Naive thymus-derived CD4-positive, alpha-beta T cell (primary cell): ENCODE data around the gene FRMD5. TPM values are rescaled to one million over a fixed set of nuclear protein-coding genes. Genes with fewer than 3 reads are reported as not detected.

Experiments
- ATAC-seq: fragments of 150-1000 bp; cut with Tn5 transposase; 2 replicates; pipeline ENCODE4 v1.10.0; 2021; ENCODE audit warnings: mild to moderate bottlenecking, moderate library complexity
- CTCF ChIA-PET: fragments of 350-600 bp; sonication (Branson Sonifier 250); formaldehyde crosslinking; loops from one replicate; lab custom pipeline; 2021; ENCODE audit warnings: antibody characterized with exemption; lab: Charles Lee
- POLR2A ChIA-PET: fragments of 350-600 bp; sonication (Branson Sonifier 250); formaldehyde crosslinking; loops from one replicate; lab custom pipeline; 2021; ENCODE audit warnings: antibody characterized with exemption, inconsistent platforms; lab: Charles Lee
- DNase-seq, 9 donors: peaks; one replicate each; pipeline versions ENCODE4 v3.0.0 to v3.0.0-alpha.2; 2020 to 2022; ENCODE audit warnings: mixed read lengths in 1 of 9
- H3K27ac ChIP-seq: one replicate; pipeline ENCODE4 v1.7.0; 2013; ENCODE audit warnings: mild to moderate bottlenecking, low read depth, low read length, moderate library complexity
- H3K27me3 ChIP-seq, 2 donors: one replicate each; pipeline ENCODE4 v1.7.0; 2013; ENCODE audit warnings: low read length in 2 of 2, mild to moderate bottlenecking in 2 of 2, moderate library complexity in 2 of 2; ENCODE audit not compliant: control insufficient read depth in 2 of 2, insufficient read depth in 2 of 2
- H3K36me3 ChIP-seq, 3 experiments: 1 replicate in 2 of 3; 2 replicates in 1 of 3; pipeline ENCODE4 v1.7.0; 2013; ENCODE audit warnings: low read length in 3 of 3, mild to moderate bottlenecking in 3 of 3, moderate library complexity in 1 of 3; ENCODE audit not compliant: insufficient read depth in 3 of 3, control insufficient read depth in 2 of 3
- H3K4me1 ChIP-seq, 2 donors: one replicate each; pipeline ENCODE4 v1.7.0; 2013; ENCODE audit warnings: low read length in 2 of 2, mild to moderate bottlenecking in 2 of 2, moderate library complexity in 1 of 2; ENCODE audit not compliant: control insufficient read depth in 2 of 2, insufficient read depth in 2 of 2
- H3K4me3 ChIP-seq: 2 replicates; pipeline ENCODE4 v1.7.0; 2013; ENCODE audit warnings: mild to moderate bottlenecking, low read length
- H3K9me3 ChIP-seq, 3 experiments: 1 replicate in 2 of 3; 2 replicates in 1 of 3; pipeline ENCODE4 v1.7.0; 2013; ENCODE audit warnings: low read length in 3 of 3; ENCODE audit not compliant: control insufficient read depth in 2 of 3
- H3K27ac Mint-ChIP-seq, 9 donors: one replicate each; pipeline ENCODE4 v1.8.0; 2020 to 2022; ENCODE audit warnings: mixed read lengths in 9 of 9, mild to moderate bottlenecking in 8 of 9, moderate library complexity in 5 of 9, inconsistent platforms in 2 of 9
- H3K27me3 Mint-ChIP-seq, 5 donors: one replicate each; pipeline ENCODE4 v1.8.0; 2021 to 2022; ENCODE audit warnings: mixed read lengths in 5 of 5, mild to moderate bottlenecking in 1 of 5
- H3K36me3 Mint-ChIP-seq, 5 donors: one replicate each; pipeline ENCODE4 v1.8.0; 2020 to 2022; ENCODE audit warnings: mixed read lengths in 5 of 5, mild to moderate bottlenecking in 3 of 5, inconsistent platforms in 1 of 5
- H3K4me1 Mint-ChIP-seq, 7 donors: one replicate each; pipeline ENCODE4 v1.8.0; 2020 to 2022; ENCODE audit warnings: mixed read lengths in 7 of 7, mild to moderate bottlenecking in 3 of 7, inconsistent platforms in 1 of 7
- H3K4me3 Mint-ChIP-seq, 10 donors: one replicate each; pipeline ENCODE4 v1.8.0; 2020 to 2022; ENCODE audit warnings: mild to moderate bottlenecking in 10 of 10, mixed read lengths in 10 of 10, moderate library complexity in 6 of 10, inconsistent platforms in 2 of 10
- H3K9me3 Mint-ChIP-seq, 11 donors: one replicate each; pipeline ENCODE4 v1.8.0; 2020 to 2022; ENCODE audit warnings: mixed read lengths in 11 of 11, mild to moderate bottlenecking in 4 of 11, inconsistent platforms in 1 of 11, moderate library complexity in 1 of 11
- intact Hi-C, 2 donors: fragments of 100-400 bp; cut with micrococcal nuclease; formaldehyde crosslinking; loops; one replicate each; pipeline ENCODE4 v1.15.1; 2023
- polyA plus RNA-seq, 2 donors: library from polyadenylated mRNA; unstranded; fragments of 300-500 nt; fragmentation: Illumina TruSeq; gene quantifications; one replicate each; pipeline ENCODE4 v1.2.3, GENCODE V29; 2021
- total RNA-seq, 6 experiments: library from RNA in 5 of 6; stranded (reverse) in 5 of 6; gene quantifications; 1 replicate in 5 of 6; 2 replicates in 1 of 6; pipeline ENCODE4 v1.2.3 and lab custom pipeline; 2021 to 2026

The FRMD5 gene
- total and polyA plus RNA-seq, 7 experiments from 2014 or later = 0.31 to 0.39 (median 0.35) TPM; not detected in 4

DNA sequence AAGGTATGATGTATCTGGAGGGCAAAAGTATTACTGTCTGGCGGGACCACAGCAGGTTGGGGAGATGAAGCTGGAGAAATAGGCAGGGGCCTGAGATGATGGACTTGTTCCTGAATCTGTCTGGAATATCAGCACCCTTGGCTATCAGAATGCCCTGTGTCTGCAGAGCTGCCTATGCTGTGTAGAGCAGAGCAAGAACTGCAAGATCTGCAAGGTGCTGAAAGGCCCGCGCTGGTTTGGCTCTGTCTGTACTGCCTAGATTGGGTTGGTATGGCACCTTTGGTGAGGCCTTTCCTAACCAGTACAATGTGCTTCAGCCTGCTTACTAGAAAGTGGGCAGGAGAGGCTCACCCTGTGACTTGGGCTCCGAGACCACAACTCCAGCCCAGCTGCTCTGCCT lies 271.5 kb downstream of the FRMD5 start:
- CTCF ChIA-PET = no interaction called here
- peaks cover 0 to 5% (median 0%) of the 10 kb centered on the region in 5 donors for H3K27me3 Mint-ChIP-seq
- no peaks in the 10 kb centered on the region for H3K4me1 Mint-ChIP-seq

GRCh38 chr15:43922021-43922420 lies 273.1 kb downstream of the FRMD5 start:
- Mint-ChIP-seq H3K36me3 (no peaks in the 10 kb centered on the region), H3K27me3 (peaks cover 0 to 5% (median 1%) of the 10 kb centered on the region in 5 donors), H3K9me3 (no peaks in the 10 kb centered on the region), H3K4me3 (no peak overlapping the region), H3K27ac (no peak overlapping the region), H3K4me1 (no peaks in the 10 kb centered on the region)
- ChIA-PET POLR2A (no interaction called here), CTCF (no interaction called here)
- no peak for DNase-seq
- Histone ChIP-seq H3K27ac (no peak overlapping the region), H3K4me3 (no peak overlapping the region), H3K27me3 (no peaks in the 10 kb centered on the region), H3K36me3 (no peaks in the 10 kb centered on the region), H3K9me3 (no peaks in the 10 kb centered on the region), H3K4me1 (no peaks in the 10 kb centered on the region)
- intact Hi-C loops = no loop called here
- ATAC-seq = no peak

More for the DNA sequence above, 271.5 kb downstream of the FRMD5 start:
- Histone ChIP-seq H3K9me3 (no peaks in the 10 kb centered on the region), H3K4me1 (no peaks in the 10 kb centered on the region), H3K27me3 (no peaks in the 10 kb centered on the region), H3K4me3 (no peak overlapping the region), H3K36me3 (no peaks in the 10 kb centered on the region), H3K27ac (no peak overlapping the region)
- Mint-ChIP-seq H3K27ac (no peak overlapping the region), H3K4me3 (no peak overlapping the region), H3K9me3 (no peaks in the 10 kb centered on the region), H3K36me3 (no peaks in the 10 kb centered on the region)
- intact Hi-C loops = no loop called here
- POLR2A ChIA-PET = no interaction called here
- no peak for DNase-seq
- ATAC-seq = no peak

DNA sequence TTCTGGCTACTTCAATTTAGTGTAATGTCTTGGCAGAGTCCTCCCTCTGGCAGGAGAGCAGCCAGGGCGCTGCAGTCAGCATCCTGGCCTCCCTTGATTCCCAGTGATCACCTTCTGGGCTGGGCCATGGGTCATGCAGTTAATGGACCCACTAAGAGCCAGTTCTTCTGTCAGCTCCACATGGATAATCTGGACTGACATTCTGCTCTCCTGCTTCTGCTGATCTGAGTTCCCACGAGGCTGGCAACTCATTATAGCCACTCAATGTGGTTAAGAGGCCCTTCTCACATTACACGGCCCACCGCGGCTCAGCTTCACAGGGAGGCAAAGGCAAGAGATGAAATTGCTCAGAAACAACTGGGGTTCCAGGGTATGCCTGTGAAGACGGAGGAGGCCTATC lies 274.3 kb downstream of the FRMD5 start:
- ATAC-seq (no peak), DNase-seq (no peak)
- no peak overlapping the region for H3K27ac ChIP-seq
- ChIA-PET CTCF (no interaction called here), POLR2A (no interaction called here)
- no peaks in the 10 kb centered on the region for H3K4me1 Mint-ChIP-seq
- H3K36me3 ChIP-seq = no peaks in the 10 kb centered on the region
- H3K36me3 Mint-ChIP-seq = no peaks in the 10 kb centered on the region
- no peaks in the 10 kb centered on the region for H3K9me3 Mint-ChIP-seq
- H3K27me3 ChIP-seq = no peaks in the 10 kb centered on the region
- no peak overlapping the region for H3K27ac Mint-ChIP-seq
- no peak overlapping the region for H3K4me3 ChIP-seq
- H3K27me3 Mint-ChIP-seq = peaks cover 0 to 10% (median 0%) of the 10 kb centered on the region in 5 donors
- H3K9me3 ChIP-seq = no peaks in the 10 kb centered on the region
- H3K4me3 Mint-ChIP-seq = no peak overlapping the region
- H3K4me1 ChIP-seq = no peaks in the 10 kb centered on the region
- intact Hi-C loops = no loop called here

DNA sequence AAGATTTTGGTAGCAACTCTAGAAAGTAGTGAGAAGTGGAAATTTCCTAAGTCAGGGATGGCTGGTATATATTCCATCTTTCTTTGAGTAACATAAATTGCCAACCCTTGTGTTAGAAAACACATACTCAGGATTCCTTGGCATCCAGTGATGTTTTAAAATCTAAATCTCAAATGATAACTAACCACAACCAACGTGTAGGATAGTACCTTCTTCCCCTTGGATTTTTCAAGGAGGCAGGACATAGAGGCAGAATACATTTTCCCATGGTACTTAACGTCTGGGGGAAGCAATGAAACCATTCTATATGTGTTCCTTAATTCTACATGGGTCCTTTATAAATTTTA lies 274.8 kb downstream of the FRMD5 start:
- no peaks in the 10 kb centered on the region for H3K9me3 Mint-ChIP-seq
- ATAC-seq (no peak), DNase-seq (no peak)
- ChIA-PET CTCF (no interaction called here), POLR2A (no interaction called here)
- Histone ChIP-seq H3K9me3 (no peaks in the 10 kb centered on the region), H3K27me3 (no peaks in the 10 kb centered on the region), H3K4me3 (no peak overlapping the region), H3K27ac (no peak overlapping the region), H3K36me3 (no peaks in the 10 kb centered on the region), H3K4me1 (no peaks in the 10 kb centered on the region)
- no peaks in the 10 kb centered on the region for H3K36me3 Mint-ChIP-seq
- peaks cover 0 to 10% (median 0%) of the 10 kb centered on the region in 5 donors for H3K27me3 Mint-ChIP-seq
- H3K27ac Mint-ChIP-seq = no peak overlapping the region
- intact Hi-C loops = no loop called here
- no peaks in the 10 kb centered on the region for H3K4me1 Mint-ChIP-seq
- H3K4me3 Mint-ChIP-seq = no peak overlapping the region

DNA sequence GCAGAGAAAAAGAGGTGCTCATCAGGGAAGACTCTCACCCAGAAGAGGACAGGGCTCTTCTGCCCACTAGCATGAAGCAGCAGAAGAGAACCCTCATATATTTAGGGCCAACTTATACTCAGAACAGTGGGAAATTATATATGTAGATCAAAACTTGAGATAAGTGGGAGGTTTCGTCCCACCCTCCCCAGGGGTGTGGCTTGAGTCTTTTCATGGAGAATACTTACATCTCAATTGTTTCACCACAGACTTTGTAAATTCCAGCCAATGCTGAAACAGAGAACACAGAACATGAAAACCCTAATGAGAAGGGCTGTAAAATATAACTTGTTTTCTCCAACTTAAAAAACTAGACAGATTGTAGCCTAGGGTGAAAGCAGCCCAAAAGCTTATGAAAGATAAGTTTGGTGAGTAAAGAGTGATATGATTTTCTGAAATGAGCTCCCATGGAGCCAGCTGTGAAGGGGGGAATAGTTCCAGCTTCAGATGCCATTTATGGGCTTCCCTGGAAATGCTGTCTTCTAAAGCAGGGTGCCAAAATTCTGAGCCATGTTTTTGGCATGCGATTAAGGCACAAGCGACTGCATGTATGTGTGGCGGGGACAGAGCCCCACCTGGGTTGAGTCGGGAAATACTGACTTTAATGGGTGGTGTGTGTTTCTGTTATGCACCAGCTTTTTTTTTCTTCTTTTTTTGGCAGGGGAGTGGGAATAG lies 275.4 kb downstream of the FRMD5 start:
- Mint-ChIP-seq H3K27ac (peak overlapping the region in 1 of 9 donors; percentile 8), H3K4me3 (no peak overlapping the region), H3K27me3 (peaks cover 0 to 10% (median 0%) of the 10 kb centered on the region in 5 donors), H3K4me1 (no peaks in the 10 kb centered on the region), H3K36me3 (no peaks in the 10 kb centered on the region), H3K9me3 (no peaks in the 10 kb centered on the region)
- no peak overlapping the region for H3K4me3 ChIP-seq
- H3K9me3 ChIP-seq = no peaks in the 10 kb centered on the region
- intact Hi-C loops = no loop called here
- ATAC-seq (no peak), DNase-seq (no peak)
- POLR2A ChIA-PET = no interaction called here
- CTCF ChIA-PET = no interaction called here
- no peaks in the 10 kb centered on the region for H3K27me3 ChIP-seq
- H3K36me3 ChIP-seq = no peaks in the 10 kb centered on the region
- H3K4me1 ChIP-seq = no peaks in the 10 kb centered on the region
- H3K27ac ChIP-seq = no peak overlapping the region

GRCh38 chr15:43918717-43919116 lies 276.4 kb downstream of the FRMD5 start:
- no peaks in the 10 kb centered on the region for H3K27me3 ChIP-seq
- Mint-ChIP-seq H3K27ac (no peak overlapping the region), H3K4me1 (no peaks in the 10 kb centered on the region), H3K27me3 (peaks cover 0 to 10% (median 0%) of the 10 kb centered on the region in 5 donors), H3K4me3 (no peak overlapping the region), H3K36me3 (no peaks in the 10 kb centered on the region), H3K9me3 (no peaks in the 10 kb centered on the region)
- intact Hi-C loops = no loop called here
- no peaks in the 10 kb centered on the region for H3K9me3 ChIP-seq
- DNase-seq (no peak), ATAC-seq (no peak)
- no peaks in the 10 kb centered on the region for H3K36me3 ChIP-seq
- H3K4me1 ChIP-seq = no peaks in the 10 kb centered on the region
- no peak overlapping the region for H3K27ac ChIP-seq
- H3K4me3 ChIP-seq = no peak overlapping the region
- POLR2A ChIA-PET = no interaction called here
- CTCF ChIA-PET = interaction anchor here (0.5 kb wide), 1 partner anchor 15 kb away, joined by 3 read pairs; no protein-coding TSS in a partner anchor

DNA sequence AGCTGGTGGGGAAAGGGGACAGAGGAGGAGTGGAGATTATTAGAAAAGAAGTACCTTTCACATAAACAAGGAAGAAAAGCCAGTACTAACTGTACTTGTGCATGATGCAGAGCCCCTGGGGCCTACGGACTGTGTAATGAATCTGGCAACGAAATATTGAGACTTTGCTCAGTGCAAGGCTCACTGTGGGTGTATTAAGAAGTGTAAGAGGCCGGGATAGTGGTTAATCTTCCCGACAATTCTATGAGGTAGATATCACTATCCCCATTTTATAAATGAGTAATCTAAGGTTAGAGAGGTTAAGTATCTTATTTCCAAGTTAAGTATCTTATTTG lies 278.8 kb downstream of the FRMD5 start:
- ChIA-PET POLR2A (no interaction called here), CTCF (interaction anchor here (0.7 kb wide), 1 partner anchor 75 kb away, joined by 3 read pairs; no protein-coding TSS in a partner anchor)
- Mint-ChIP-seq H3K27me3 (peaks cover 0 to 10% (median 0%) of the 10 kb centered on the region in 5 donors), H3K9me3 (no peaks in the 10 kb centered on the region), H3K4me1 (no peaks in the 10 kb centered on the region), H3K36me3 (no peaks in the 10 kb centered on the region), H3K4me3 (no peak overlapping the region), H3K27ac (no peak overlapping the region)
- no peaks in the 10 kb centered on the region for H3K36me3 ChIP-seq
- DNase-seq (no peak), ATAC-seq (no peak)
- H3K4me1 ChIP-seq = no peaks in the 10 kb centered on the region
- intact Hi-C loops = no loop called here
- H3K9me3 ChIP-seq = no peaks in the 10 kb centered on the region
- H3K27me3 ChIP-seq = no peaks in the 10 kb centered on the region
- H3K4me3 ChIP-seq = no peak overlapping the region
- no peak overlapping the region for H3K27ac ChIP-seq
